HG03342 (cell line): ENCODE results near the gene TCN2.
"Not testable (repeated sequence)": the region's sequence is repeated elsewhere in the genome, so short reads cannot be mapped to it uniquely, and the experiment has no call there.

Experiments used
- ATAC-seq: cut with Tn5 transposase; IDR thresholded peaks from one replicate; pipeline ENCODE4 v1.9.1; 2021; ENCODE audit warnings: mild to moderate bottlenecking, moderate library complexity; ENCODE audit not compliant: unreplicated experiment

The TCN2 gene

GRCh38 chr22:30643055-30643875 is 36.3 kb downstream of the TCN2 start:
- no peak for ATAC-seq

- ATAC-seq, result no peak
Observed at GRCh38 chr22:30646518-30647160, 39.7 kb downstream of the TCN2 start.

GRCh38 chr22:30647536-30647935 is 40.6 kb downstream of the TCN2 start:
- no peak for ATAC-seq

- ATAC-seq, result no peak
Observed at GRCh38 chr22:30648825-30649224, 41.9 kb downstream of the TCN2 start.

- ATAC-seq, result no peak
Observed at GRCh38 chr22:30649430-30650007, 42.5 kb downstream of the TCN2 start.

GRCh38 chr22:30650508-30651116 is 43.6 kb downstream of the TCN2 start:
- no peak for ATAC-seq

GRCh38 chr22:30652852-30653251 is 45.9 kb downstream of the TCN2 start:
- no peak for ATAC-seq

- ATAC-seq, result no peak
Observed at GRCh38 chr22:30654361-30654760, 47.4 kb downstream of the TCN2 start.

- no peak for ATAC-seq
Observed at GRCh38 chr22:30655532-30655931, 48.6 kb downstream of the TCN2 start.

GRCh38 chr22:30662040-30662439 is 55.1 kb downstream of the TCN2 start:
- ATAC-seq, result no peak

- no peak for ATAC-seq
Observed at GRCh38 chr22:30664798-30665197, 57.8 kb downstream of the TCN2 start.

GRCh38 chr22:30665266-30665665 is 58.3 kb downstream of the TCN2 start:
- no peak for ATAC-seq

GRCh38 chr22:30665786-30666185 is 58.8 kb downstream of the TCN2 start:
- no peak for ATAC-seq

- no peak for ATAC-seq
Observed at GRCh38 chr22:30667107-30667493, 60.1 kb downstream of the TCN2 start.

- ATAC-seq, result peak; percentile 84
Observed at GRCh38 chr22:30667494-30668385, 60.8 kb downstream of the TCN2 start, which contains the start of gene DUSP18. TSS of gene DUSP18 (minus strand) at chr22:30667875. CDS start at chr22:30664003, 3,872 bp downstream.

GRCh38 chr22:30668386-30668710 is 61.4 kb downstream of the TCN2 start:
- ATAC-seq, result no peak

- no peak for ATAC-seq
Observed at GRCh38 chr22:30671071-30671470, 64.1 kb downstream of the TCN2 start.

GRCh38 chr22:30673136-30673535 is 66.2 kb downstream of the TCN2 start:
- no peak for ATAC-seq

- no peak for ATAC-seq
Observed at GRCh38 chr22:30674482-30674881, 67.5 kb downstream of the TCN2 start.

GRCh38 chr22:30675436-30675835 is 68.5 kb downstream of the TCN2 start:
- no peak for ATAC-seq

- not testable (repeated sequence) for ATAC-seq
Observed at GRCh38 chr22:30676565-30676964, 69.6 kb downstream of the TCN2 start.
